G401 (cell line): Measurements from ENCODE around the gene LRRC8E. TPM values are rescaled to one million over a fixed set of nuclear protein-coding genes. Genes with fewer than 3 reads are reported as not detected.
"Not testable (repeated sequence)": the region's sequence is repeated elsewhere in the genome, so short reads cannot be mapped to it uniquely, and the experiment has no call there.

Experiments used
- DNase-seq: peaks from one replicate; pipeline ENCODE4 v3.0.0-alpha.2; 2015; ENCODE audit warnings: low spot score
- in situ Hi-C: cut with HindIII; loops from 2 replicates; pipeline ENCODE4 v1.10.0; 2016; ENCODE audit warnings: low sequenced_read_pairs, mixed read lengths
- total RNA-seq: library from RNA; depleted of rRNA; stranded (reverse); fragments of >200 nt; shearing (Covaris generic); gene quantifications from 2 replicates; pipeline ENCODE4 v1.2.3, GENCODE V29; 2014

Gene LRRC8E
- total RNA-seq, 1 experiment from 2014 or later: not detected

DNA sequence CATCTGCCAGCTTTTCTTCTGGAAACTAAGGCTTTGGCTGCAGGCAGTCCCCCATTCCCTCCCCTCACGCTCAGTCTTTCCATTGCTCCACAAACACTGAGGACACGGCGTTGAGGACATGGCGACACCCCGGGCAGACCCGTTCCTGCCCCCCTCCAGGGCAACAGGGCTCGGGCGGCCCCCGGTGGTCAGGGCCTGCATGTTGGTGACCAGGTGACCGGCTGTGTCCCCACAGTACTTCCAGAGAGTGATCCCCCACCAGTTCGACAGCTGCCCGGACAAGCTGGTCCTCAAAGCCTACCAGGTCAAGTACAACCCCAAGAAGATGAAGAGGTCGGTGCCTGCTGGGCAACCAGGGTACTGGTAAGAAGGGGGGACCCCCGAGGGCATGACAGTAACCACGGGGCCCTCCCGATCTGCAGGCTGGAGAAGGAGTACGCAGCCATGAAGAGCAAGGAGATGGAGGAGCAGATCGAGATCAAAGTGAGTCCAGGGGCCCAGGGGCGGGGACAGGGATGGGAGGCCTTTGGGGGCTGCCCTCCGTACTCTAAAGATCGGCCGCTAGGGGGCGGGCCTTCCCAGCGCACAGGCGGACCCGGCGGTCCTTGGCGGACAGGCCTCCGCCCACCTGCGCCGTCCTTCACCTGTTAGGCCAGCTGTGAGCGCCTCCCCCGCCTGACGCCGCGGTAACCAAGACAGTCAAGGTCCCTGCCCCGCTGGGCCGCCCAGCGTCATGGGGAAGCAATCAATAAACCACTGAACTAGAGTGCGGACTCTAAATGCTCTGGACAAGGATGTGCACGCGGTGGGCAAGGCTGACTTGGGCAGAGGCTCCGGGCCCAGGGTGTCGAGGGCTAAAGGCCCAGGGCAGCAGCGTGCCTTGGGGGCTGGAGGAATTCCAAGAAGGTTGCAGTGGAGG lies 35.2 kb upstream of the LRRC8E start:
- in situ Hi-C loops: loop anchor here (5.0 kb wide), 1 partner anchor 69 kb away; the partner anchor contains the start of gene SNAPC2

GRCh38 chr19:7853770-7854128 lies 34.6 kb upstream of the LRRC8E start:
- in situ Hi-C loops: loop anchor here (5.0 kb wide), 1 partner anchor 69 kb away; the partner anchor contains the start of gene SNAPC2
- DNase-seq: no peak

More for the DNA sequence above, 35.2 kb upstream of the LRRC8E start:
- peak; percentile 73 for DNase-seq

DNA sequence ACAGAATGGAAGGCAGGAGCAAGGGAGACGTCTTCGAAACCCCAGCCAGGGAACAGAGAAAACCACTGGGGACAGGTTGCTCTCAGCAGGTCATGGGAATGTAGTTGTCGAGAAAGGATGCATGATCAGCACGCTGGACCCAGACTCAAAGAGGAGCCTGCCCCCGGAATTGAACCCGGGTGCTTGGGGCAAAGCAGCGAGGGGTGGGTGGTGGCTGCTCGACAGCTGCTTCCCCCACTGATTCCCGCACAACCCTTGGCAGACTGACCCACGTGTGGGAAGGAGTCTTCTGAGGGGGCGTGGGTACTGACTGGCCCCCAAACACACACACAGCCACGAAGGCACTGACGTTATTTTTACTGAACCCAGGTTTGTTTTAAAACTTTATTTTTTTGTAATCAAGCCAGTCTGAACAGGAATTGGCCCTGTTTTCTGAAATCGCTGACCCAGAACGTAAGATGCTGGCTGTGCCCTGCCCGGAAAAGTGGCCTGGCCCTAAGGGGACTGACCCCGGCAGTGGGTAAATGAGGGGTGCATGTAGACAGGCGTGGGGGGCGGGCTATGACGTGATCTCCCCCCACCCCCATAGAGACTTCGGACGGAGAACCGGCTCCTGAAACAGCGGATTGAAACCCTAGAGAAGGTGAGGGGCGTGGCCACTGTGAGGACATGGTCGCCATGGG lies 32.7 kb upstream of the LRRC8E start:
- in situ Hi-C loops: no loop called here
- DNase-seq: no peak

- DNase-seq: no peak
- in situ Hi-C loops: no loop called here
Measured at GRCh38 chr19:7856109-7856591, 32.2 kb upstream of the LRRC8E start.

- in situ Hi-C loops: no loop called here
- DNase-seq: no peak
Measured at GRCh38 chr19:7856679-7857663, 31.3 kb upstream of the LRRC8E start.

DNA sequence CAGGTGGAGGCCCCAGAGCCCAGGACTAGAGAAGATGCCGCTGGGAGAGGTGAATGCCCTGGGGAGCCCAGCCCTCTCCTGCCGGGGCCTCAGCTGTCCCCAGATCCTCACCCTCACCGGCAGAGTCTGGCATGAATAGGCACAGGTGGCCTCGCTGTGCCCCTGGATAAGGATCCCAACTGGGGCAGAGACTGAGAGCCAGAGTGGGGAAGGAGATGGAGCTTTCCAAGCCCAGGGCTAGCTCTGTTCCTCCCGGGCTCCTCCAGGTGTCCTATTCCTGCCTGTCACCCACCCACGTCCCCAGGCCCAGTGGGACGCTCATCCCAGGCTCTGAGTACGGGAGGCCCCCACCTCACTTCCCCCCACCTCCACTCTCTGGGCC lies 30.6 kb upstream of the LRRC8E start:
- in situ Hi-C loops: no loop called here
- DNase-seq: peak; percentile 43

GRCh38 chr19:7858109-7858770 lies 30.1 kb upstream of the LRRC8E start:
- in situ Hi-C loops: no loop called here
- DNase-seq: peak; percentile 76

DNA sequence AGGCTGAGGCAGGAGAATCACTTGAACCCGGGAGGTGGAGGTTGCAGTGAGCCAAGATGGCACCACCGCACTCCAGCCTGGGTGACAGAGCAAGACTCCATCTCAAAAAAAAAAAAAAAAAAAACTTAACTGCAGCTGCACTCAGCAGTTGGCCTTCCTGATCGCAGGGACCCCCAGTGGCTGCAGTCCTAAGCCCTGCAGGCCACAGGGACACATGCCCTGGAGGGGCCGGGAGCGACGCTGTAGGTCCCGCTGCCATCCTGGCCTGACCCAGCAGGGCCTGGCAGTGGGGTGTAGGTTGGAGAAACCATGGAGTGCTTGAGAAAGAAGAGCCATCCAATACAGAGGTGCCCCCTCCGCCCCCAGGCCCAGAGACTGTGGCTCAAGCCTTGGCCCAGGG lies 29.2 kb upstream of the LRRC8E start:
- in situ Hi-C loops, DNase-seq: not testable (repeated sequence)

DNA sequence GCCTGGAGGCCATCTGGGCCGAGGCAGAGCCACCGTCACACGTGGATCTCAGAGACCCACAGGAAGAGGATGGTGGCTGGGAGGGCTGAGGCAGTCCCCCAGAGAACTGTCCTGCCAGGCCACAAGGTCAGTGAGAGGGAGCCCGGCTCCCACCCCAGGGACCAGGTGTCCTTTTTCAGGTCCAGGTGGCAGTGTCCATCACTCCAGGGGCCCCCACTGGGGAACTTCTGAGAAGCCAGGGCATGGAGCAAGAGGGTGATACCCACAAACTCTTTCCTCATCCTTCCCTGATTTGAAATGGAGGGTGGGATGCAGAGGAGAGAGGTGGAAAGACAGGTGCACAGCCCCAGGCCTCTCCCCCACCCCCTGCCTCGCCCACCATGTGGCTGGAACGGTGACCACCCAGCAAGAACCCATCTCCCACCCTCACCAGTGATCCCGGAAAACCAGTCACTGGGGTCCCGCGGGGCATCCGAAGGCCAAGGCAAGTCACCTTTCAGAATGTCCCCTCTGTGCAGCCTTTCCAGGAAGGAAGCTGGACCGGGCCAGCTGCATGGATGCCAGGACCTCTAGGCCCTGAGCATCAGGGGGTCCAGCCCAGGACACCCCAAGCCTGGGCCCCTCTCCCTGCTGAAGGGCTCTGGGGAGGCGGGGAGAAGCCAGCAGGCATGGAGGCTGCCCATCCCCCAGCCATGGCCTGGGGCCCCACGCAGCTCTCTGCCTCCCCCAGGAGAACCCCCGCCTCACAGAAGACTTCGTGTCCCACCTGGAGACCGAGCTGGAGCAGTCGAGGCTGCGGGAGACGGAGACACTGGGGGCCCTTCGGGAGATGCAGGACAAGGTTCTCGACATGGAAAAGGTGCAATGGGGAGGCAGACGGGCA lies 28.2 kb upstream of the LRRC8E start:
- no peak for DNase-seq
- in situ Hi-C loops: no loop called here

GRCh38 chr19:7860714-7861618 lies 27.3 kb upstream of the LRRC8E start:
- in situ Hi-C loops: no loop called here
- DNase-seq: peak; percentile 96

DNA sequence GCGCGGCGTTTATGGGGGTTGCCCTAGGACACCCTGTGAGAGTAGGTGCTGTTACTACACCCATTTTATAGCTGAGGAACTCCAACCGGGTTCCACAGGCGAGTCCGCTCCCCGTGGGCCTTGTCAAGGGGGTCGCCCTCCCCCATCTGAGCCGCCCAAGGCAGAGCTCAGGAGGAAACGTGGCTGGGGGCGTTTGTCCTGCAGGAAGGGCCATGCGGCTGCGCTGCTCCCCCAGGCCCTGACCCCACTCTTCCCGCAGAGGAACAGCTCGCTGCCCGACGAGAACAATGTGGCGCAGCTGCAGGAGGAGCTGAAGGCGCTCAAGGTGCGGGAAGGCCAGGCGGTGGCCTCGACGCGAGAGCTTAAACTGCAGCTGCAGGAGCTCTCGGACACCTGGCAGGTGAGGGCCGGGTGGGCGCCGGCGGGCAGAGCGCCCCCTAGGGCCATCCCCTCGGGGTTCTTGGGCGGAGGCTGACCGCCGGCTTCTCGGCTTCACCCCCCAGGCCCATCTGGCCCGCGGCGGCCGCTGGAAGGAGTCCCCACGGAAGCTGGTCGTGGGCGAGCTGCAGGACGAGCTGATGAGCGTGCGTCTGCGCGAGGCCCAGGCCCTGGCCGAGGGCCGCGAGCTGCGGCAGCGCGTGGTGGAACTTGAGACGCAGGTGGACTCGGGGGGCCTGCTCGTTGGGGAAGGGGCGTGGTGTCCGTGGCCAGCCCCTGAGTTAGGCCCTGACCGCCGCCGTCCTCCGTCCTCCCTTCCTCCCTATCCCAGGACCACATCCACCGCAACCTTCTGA lies 26.5 kb upstream of the LRRC8E start:
- in situ Hi-C loops: no loop called here
- no peak for DNase-seq

- peak; percentile 90 for DNase-seq
- in situ Hi-C loops: no loop called here
Measured at GRCh38 chr19:7862413-7862951, 25.8 kb upstream of the LRRC8E start.

- DNase-seq: peak; percentile 34
Measured at GRCh38 chr19:7863157-7863970, 24.9 kb upstream of the LRRC8E start.

GRCh38 chr19:7863971-7864689 lies 24.2 kb upstream of the LRRC8E start:
- in situ Hi-C loops: no loop called here
- DNase-seq: no peak

More at GRCh38 chr19:7863157-7863970, 24.9 kb upstream of the LRRC8E start:
- in situ Hi-C loops: no loop called here
